Activated effector memory CD4-positive, alpha-beta T cell treated with Interleukin-2 at 50 U/mL for 16 hours (primary cell): ENCODE measurements around the gene EEF2K.
"Not testable (repeated sequence)": the region's sequence is repeated elsewhere in the genome, so short reads cannot be mapped to it uniquely, and the experiment has no call there.

ENCODE experiments used
- DNase-seq: peaks from one replicate; pipeline ENCODE4 v3.0.0-alpha.2; 2020

The EEF2K gene

DNA sequence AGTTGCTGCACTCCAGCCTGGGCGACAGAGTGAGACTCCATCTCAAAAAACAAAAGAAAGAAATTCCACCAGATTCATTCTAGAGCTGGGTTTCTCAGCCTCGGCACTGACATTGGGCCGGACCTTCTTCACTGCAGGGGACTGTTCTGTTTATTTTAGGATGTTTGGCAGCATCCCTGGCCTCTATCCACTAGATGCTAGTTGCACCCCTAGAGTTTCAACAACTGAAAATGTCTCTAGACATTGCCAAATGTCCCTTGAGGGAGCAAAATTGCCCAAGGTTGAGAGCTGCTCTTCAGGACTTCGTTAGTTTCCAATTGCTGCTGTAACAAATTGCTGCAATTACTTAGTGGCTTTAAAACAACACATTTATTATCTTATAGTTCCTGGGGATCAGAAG, 7.2 kb downstream of the EEF2K start:
- no peak for DNase-seq

DNA sequence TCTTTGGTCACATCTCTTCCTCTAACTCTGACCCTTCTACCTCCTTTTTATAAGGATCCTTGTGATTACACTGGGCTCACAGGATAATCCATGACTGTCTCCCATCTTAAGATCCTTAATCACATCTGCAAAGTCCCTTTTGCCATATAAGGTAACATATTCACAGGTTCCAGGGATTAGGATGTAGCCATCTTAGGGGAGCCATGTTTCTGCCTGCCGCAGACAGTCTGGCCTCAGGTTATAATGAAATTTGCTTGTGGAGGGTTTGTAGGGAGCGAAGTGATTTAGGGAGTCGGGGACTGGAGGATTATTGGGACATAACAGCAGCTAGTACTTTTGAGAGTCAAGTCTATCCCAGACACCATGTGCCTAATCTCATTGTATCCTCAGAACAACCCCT, 7.7 kb downstream of the EEF2K start:
- DNase-seq = no peak

GRCh38 chr16:22214402-22214801, 8.3 kb downstream of the EEF2K start:
- DNase-seq = no peak

DNA sequence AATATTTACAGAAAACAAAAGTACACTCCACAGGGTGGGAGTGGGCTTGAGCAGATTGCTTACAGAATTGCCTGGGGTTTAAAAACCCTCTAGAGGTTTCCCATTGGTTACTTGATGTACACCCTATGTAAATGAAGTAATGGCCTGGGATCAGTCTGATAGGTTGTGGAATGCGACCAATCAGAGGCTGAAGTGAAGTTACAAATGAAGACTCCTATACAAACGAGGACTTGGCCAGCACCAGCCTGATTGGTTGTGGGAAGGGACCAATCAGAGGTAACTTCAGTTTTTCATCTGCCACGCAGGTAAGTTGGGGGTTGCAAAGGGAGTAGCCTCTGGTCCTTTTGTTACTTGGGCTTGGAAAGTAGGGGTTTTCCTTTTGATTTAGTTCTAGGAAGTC, 8.8 kb downstream of the EEF2K start:
- no peak for DNase-seq

DNA sequence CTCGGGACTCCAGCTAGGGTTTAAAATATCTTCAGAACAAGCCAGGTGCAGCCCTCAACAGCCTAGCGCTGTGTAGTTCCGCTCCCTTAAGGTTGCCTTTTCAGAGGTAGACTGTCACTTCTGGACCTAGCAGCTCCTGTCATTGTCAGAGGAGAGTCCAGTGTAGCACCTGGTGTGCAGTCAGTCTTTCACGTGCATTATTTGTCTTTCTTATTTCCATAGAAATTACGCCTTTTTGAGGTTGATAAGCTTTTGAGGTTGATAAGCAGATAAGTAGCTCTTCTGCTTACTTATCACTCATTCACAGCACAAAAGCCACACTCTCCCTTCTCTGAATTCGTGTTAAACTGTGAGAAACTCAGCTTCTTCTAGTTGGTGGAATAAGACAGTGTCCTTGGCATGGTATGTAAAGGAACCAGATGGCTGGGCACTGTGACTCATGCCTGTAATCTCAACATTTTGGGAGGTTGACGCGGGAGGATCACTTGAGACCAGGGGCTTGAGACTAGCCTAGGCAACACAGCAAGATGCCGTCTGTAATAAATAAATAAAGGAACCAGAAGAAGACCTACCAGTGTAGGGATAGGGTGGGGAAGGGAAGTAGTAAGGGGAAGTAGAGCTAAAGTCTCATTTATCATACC, 10.2 kb downstream of the EEF2K start:
- DNase-seq = no peak

GRCh38 chr16:22216832-22217225, 10.8 kb downstream of the EEF2K start:
- not testable (repeated sequence) for DNase-seq

DNA sequence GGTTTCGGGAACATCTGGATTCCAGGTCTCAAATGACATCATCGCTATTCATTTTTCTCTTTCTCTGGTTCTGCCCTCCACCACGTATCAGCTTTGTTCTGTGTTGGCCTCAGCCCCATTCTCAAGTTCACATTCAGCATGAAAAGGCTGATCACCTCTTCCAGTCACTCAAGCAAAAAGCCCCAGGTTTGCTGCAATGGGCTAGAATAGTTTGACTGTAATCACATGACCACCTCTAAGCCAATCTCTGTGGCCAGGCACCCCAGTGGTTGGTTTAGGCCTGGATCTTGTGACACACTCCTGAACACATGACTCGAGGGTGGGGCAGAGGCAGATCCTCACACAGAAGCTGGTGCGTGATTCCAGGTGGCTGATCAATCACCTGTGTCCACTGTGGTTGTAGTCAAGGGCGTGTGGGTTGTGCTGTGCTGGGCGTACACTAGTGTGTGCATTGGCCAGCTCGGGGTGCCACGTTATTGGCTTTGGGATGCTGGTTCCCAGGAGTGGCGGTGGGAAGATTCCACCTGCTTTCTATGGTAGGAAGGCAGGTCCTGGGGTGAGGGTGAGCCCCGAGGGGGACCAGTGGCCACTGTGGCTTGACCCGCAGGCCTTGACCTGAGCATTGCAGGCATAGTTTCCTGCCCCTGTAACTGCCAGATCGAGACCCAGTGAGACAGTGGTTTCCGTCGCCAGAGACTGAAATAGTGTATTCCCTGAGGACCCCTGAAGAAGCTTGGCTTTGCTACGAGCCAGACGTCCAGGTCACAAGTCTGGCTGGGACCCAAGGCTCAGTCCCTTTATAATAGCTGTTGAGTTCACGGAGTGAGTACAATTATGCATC, 12.0 kb downstream of the EEF2K start:
- DNase-seq = no peak

DNA sequence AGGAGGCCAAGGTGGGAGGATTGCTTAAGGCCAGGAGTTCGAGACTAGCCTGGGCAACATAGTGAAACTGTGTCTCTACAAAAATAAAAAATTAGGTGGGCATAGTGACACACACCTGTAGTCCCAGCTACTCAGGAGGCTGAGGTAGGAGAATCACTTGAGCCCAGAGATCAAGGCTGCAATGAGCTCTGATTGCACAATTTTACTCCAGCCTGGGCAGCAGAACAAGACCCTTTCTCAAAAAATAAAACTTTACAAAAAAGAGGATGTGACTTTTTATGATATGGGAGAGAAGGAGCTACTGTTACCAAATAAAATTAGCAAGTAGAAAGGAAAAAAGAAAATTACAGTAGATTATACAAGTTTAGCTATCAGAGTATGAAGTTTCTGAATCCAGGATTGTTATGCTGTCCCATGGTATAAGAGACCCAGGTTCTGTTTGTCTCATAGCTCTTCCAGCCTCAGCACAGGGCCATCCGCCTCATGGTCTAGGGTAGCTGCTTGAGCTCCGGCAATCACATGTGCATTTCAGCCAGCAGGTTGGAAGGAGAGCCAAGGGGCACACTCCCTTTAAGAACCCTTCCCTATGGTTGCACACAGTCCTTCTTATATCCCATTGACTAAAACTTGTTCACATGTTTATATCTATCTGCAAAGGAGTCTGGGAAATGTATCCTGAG, 13.5 kb downstream of the EEF2K start:
- DNase-seq = no peak

DNA sequence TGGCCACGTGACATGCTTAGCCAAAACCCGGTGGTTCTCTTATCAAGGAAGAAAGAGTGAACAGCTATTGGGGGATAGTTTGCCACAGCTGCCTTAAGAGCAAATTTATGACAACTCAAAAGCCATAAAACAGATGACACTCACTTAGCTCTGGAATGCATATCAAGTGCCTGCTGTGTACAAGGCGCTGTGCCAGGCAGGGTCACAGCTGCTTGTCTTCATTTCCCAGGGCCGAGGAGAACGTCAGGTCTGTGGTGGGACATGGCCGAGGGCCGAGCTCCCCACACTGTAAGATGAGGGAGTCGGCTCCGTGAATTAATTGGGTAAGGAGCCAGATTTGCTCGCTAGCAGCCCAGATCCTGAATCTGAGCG, 14.0 kb downstream of the EEF2K start:
- DNase-seq = no peak

- no peak for DNase-seq
Measured at GRCh38 chr16:22220714-22221113, 14.6 kb downstream of the EEF2K start.

- DNase-seq = no peak
Measured at GRCh38 chr16:22222006-22222405, 15.9 kb downstream of the EEF2K start.

DNA sequence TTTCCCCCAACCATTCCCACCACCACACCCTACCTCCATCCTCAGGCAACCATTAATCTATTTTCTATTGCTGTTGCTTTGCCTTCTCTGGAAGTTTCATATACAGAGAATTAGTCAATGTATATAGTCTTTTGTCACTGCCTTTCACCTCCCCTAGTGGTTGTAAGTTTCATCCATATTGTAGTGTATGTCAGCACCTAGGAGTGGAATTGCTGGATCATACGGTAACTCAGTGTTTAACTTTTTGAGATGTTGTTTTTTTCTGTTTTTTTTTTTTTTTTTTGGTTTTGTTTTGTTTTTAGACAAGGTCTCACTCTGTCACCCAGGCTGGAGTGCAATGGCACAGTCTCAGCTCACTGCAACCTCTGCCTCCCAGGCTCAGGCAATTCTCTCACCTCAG, 16.9 kb downstream of the EEF2K start:
- no peak for DNase-seq

DNA sequence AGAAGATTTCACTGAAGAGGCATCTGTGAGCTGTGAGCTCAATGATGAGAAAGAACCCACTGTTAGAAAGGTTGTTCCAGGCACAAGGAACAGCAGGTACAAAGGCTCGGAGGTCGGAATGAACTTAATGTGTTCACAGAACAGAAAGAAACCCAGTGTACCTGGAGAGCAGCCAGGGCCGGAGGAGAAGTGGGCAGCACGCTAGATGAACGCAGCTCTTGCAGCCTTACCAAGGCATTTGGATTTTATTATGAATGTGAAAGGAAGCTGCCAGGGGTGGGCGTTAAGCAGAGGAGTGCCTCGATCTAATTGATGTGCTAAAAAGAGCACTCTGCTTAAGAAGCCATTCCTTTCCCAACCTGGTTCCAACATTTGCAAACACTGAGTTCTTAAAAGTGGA, 19.0 kb downstream of the EEF2K start:
- no peak for DNase-seq

DNA sequence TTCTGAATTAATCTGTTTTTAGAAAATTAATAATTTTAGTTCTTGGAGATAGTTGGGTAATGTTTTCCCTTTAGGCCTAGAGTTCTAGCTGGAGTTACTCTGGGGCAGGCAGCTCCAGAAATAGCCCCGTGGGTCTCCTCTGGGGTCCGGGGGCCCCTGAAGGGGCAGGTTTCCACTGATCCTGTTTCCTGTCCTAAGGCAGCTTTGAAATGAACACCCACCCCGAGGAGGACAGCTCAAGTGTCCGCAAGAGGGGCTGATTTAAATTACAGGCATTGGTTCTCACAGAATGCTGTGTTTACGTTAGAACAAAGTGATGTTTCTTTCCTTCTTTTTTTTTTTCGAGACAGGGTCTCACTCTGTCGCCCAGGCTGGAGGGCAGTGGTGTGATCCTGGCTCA, 23.8 kb downstream of the EEF2K start:
- DNase-seq = no peak

DNA sequence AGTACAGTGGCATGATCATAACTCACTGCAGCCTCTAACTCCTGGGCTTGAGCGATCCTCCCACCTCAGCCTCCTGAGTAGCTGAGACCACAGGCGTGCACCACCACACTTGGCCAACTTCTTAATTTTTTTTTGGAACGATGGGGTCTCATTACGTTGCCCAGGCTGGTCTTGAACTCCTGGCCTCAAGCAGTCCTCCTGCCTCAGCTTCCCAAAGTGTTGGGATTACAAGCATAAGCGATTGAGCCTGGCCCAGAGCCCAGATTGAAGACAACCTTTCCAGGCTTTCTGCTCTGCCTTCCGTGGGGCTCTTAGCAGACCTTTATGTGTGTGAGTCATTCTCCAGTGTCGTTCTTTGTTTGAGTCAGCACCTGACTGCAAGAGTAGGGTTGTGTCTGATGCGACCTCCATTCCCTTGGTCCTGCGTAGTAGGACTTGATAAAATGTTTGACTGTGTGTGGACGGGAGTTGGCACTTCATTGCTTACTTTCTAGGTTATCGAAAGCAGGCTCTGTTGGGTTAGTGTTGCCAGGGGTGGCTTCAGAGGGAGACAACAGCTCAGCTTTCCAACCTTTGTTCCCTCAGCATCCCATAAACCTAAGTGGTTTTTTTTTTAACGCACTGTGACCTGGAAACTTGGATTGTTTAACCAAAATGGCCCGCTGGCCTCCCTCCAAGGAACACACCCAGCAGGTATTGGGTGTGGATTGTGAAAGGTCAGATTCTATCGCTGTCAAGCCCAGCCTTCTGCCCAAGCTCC, 26.4 kb downstream of the EEF2K start:
- DNase-seq = no peak

GRCh38 chr16:22233037-22233372, 26.9 kb downstream of the EEF2K start:
- DNase-seq = no peak

- DNase-seq = no peak
Measured at GRCh38 chr16:22235839-22236745, 30.0 kb downstream of the EEF2K start.

GRCh38 chr16:22239131-22239805, 33.2 kb downstream of the EEF2K start:
- DNase-seq = no peak

DNA sequence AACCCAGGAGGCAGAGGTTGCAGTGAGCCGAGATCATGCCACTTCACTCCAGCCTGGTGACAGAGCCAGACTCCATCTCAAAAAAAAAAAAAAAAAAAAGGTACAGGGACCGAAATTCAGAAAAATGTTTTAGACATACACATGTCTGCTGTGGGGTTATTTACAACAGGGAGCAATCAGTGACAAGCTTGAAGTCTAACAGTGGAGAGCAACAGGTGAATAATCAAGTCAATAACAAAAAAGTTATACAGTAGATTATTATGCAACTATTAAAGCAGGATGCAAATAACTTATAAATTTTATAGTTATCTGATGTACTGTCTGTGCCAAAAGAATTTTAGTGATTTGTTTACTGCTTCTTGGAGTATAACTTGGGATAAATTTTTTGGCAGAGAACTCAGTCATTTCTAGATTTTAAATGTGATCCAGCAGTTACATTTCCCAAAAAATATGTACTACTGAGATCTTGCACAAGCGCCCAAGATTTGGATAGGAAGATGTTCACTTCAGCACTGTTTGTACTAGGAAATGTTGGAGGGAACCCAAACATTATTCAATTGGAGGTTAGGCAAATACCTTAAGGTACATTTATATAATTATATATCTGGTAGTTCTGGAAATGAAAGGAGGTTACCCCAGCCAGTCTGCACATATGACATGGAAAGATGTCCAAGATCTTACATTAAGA, 34.1 kb downstream of the EEF2K start:
- no peak for DNase-seq

DNA sequence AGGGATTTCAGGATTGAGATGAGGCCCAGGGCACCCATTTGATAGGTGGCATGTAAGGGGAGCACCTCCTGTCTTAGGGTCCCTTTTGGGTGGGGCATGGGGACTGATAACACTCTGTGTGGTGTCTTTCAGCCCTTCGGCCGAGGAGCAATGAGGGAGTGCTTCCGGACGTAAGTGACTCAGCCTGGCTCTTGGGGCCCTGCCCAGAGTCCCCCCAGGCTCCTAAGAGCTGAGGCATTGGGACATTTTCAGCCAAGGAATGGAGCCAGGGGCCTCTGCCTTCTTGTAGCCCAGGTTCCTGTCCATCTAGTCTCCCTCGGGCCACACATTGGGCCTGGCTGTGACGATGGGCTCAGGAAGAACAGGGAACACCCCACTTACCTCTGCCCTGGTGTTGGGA, 44.4 kb downstream of the EEF2K start:
- DNase-seq = no peak

GRCh38 chr16:22252317-22252716, 46.2 kb downstream of the EEF2K start:
- DNase-seq = no peak
